ENCODE data around the gene GSTM3.

Gene GSTM3

DNA sequence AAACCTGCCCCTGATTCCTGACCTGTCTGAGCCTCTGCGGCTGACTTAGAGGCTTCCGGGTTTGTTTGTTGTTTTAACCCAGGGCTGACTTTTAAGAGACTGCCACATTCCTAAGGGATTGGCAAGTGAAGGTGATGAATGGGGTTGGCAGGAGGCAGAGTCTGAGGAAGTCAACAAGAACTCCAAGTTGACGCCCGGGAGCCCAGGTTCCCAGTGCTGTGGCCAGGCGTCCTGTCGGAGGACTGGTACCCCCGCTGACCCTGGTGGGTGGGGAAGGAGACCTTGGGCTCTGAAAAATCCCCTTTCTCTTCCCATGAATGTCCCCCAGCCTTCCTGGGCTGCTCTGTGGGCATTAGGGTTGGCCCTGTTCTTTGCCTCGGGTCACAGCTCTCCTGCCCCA is 42.6 kb upstream of the GSTM3 start:
- no peaks in the 10 kb centered on the region for H3K36me3 Mint-ChIP-seq (ENCODE audit: low read depth)
- peaks cover 70% of the 10 kb centered on the region for H3K4me1 Mint-ChIP-seq
- no peak overlapping the region for H3K27ac Mint-ChIP-seq
- H3K27me3 Mint-ChIP-seq (ENCODE audit: low read depth, poor library complexity) = peaks cover 13% of the 10 kb centered on the region
- H3K4me3 Mint-ChIP-seq = peak overlapping the region; percentile 16
- H3K9me3 Mint-ChIP-seq = peaks cover 8% of the 10 kb centered on the region
- peak; percentile 59 for DNase-seq
- no peak for TF ChIP-seq CTCF (IDR thresholded peaks at IDR 0.05)

DNA sequence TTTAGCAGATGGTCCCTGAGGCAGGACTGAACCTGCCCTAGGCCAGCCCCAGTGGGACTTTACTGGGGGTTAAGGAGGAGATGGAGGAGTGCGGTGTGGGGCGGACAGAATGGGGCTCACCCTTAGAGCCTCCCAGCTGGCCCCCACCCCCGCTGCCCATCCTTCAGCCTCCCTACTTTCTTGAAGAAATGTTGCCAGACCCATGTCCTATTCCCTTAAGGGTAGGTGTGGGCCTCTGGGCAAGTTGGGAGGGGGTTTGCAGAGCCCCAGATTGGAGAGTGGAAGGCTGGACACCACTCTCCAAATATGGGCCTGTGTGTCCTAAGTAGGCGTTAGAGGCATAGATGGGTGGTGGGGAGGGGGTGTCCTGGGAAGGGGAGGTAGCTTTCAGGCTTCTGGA is 42.1 kb upstream of the GSTM3 start:
- TF ChIP-seq CTCF (IDR thresholded peaks at IDR 0.05) = no peak
- Mint-ChIP-seq H3K4me3 (peak overlapping the region; percentile 16), H3K27me3 (ENCODE audit: low read depth, poor library complexity) (peaks cover 13% of the 10 kb centered on the region), H3K4me1 (peaks cover 68% of the 10 kb centered on the region), H3K36me3 (ENCODE audit: low read depth) (no peaks in the 10 kb centered on the region), H3K9me3 (peaks cover 8% of the 10 kb centered on the region), H3K27ac (no peak overlapping the region)
- no peak for DNase-seq

DNA sequence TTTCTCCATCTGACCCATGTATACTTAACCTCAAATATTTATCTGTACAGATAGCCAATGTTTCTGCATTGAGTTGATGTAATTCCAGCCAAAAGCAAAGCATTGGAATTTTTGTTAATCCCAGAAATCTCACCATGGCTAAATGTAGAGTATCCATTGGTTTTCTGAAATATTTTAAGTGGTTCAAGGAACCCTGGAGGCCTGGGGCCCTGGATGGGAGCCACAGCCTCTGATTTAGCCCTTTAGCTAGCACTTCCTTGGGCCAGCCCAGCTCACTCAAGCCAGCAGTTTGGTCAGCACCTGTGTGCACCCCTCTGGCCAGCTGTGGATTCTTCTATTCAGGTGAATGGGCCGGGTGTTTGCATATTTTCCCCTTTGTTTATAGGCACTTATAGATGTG is 41.7 kb upstream of the GSTM3 start:
- Mint-ChIP-seq H3K36me3 (ENCODE audit: low read depth) (no peaks in the 10 kb centered on the region), H3K4me3 (no peak overlapping the region), H3K27ac (no peak overlapping the region), H3K9me3 (peaks cover 8% of the 10 kb centered on the region), H3K4me1 (peaks cover 68% of the 10 kb centered on the region), H3K27me3 (ENCODE audit: low read depth, poor library complexity) (peaks cover 14% of the 10 kb centered on the region)
- no peak for TF ChIP-seq CTCF (IDR thresholded peaks at IDR 0.05)
- no peak for DNase-seq

DNA sequence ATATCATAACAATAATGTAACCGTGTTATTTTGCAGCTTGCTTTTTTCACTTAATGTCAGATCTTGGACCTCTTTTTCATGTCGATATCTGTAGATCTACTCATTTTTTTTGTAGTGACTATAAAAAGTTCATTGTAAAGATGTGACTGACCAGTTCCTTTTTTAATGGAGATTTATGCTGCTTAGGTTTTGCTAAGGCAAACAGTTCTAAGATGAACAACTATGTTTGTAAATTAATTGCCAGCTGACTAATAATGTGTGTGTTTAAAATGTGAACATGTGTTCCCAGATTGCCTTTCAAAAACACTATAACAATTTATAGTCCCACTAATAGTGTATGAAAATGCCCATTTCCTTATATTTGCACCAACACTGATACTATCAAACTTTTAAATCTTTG is 41.0 kb upstream of the GSTM3 start:
- Mint-ChIP-seq H3K9me3 (peaks cover 8% of the 10 kb centered on the region), H3K27me3 (ENCODE audit: low read depth, poor library complexity) (peaks cover 18% of the 10 kb centered on the region), H3K36me3 (ENCODE audit: low read depth) (no peaks in the 10 kb centered on the region), H3K27ac (no peak overlapping the region), H3K4me1 (peaks cover 68% of the 10 kb centered on the region), H3K4me3 (no peak overlapping the region)
- TF ChIP-seq CTCF (IDR thresholded peaks at IDR 0.05) = no peak
- no peak for DNase-seq

DNA sequence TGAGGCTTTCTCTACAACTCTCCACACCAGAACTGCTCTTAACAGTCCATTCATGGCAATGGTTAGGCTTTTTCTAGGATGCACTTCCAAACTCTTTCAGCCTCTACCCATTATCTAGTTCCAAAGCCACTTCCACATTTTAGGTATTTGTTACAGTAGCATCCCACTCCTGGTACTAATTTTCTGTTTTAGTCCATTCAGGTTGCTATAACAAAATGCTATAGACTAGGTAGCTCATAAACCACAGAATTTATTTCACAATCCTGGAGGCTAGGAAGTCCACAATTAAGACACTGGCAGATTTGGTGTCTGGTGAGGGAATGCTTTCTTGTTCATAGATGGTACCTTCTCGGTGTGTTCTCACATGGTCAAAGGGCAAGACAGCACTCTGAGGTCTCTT is 40.1 kb upstream of the GSTM3 start:
- no peak for DNase-seq
- H3K4me1 Mint-ChIP-seq = peaks cover 60% of the 10 kb centered on the region
- H3K4me3 Mint-ChIP-seq = no peak overlapping the region
- TF ChIP-seq CTCF (IDR thresholded peaks at IDR 0.05) = no peak
- H3K27ac Mint-ChIP-seq = no peak overlapping the region
- peaks cover 8% of the 10 kb centered on the region for H3K9me3 Mint-ChIP-seq
- no peaks in the 10 kb centered on the region for H3K36me3 Mint-ChIP-seq (ENCODE audit: low read depth)
- peaks cover 25% of the 10 kb centered on the region for H3K27me3 Mint-ChIP-seq (ENCODE audit: low read depth, poor library complexity)

DNA sequence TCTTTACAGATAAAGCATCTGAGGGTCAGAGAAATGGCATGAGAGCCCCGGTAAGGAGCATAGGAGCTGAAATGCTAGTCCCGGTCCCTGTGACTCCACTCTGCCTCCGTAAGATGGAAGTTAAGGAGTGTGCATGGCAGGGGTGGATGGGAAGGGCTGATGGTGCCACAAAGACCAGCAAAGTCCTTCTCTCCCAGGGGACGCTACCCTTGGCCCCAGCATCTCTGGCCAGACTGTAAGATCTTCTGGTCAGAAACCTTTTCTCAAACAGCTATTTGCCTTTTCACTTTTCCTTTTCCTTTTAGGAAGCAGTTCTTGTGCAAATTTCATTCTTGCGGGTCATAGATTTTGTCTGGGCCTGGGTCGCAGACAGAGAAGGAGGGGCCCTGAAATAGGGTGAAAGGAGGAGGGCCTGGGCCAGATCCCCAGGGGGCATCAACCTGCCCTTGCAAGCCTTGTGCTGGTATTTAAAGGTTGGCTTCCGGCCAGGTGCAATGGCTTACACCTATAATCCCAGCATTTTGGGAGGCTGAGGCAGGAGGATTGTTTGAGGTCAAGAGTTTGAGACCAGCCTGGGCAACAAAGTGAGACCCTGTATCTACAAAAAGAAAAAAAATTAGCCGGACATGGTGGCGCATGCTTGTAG is 37.3 kb upstream of the GSTM3 start:
- no peak for TF ChIP-seq CTCF (IDR thresholded peaks at IDR 0.05)
- H3K36me3 Mint-ChIP-seq (ENCODE audit: low read depth) = no peaks in the 10 kb centered on the region
- H3K4me3 Mint-ChIP-seq = no peak overlapping the region
- no peak overlapping the region for H3K27ac Mint-ChIP-seq
- no peak for DNase-seq
- H3K27me3 Mint-ChIP-seq (ENCODE audit: low read depth, poor library complexity) = peaks cover 22% of the 10 kb centered on the region
- H3K9me3 Mint-ChIP-seq = peaks cover 8% of the 10 kb centered on the region
- peaks cover 40% of the 10 kb centered on the region for H3K4me1 Mint-ChIP-seq

All from nephron progenitor cell (in vitro differentiated cells).